ENCODE measurements around the gene ELMOD1.
"Not testable (repeated sequence)": the region's sequence is repeated elsewhere in the genome, so short reads cannot be mapped to it uniquely, and the experiment has no call there.

The ELMOD1 gene

DNA sequence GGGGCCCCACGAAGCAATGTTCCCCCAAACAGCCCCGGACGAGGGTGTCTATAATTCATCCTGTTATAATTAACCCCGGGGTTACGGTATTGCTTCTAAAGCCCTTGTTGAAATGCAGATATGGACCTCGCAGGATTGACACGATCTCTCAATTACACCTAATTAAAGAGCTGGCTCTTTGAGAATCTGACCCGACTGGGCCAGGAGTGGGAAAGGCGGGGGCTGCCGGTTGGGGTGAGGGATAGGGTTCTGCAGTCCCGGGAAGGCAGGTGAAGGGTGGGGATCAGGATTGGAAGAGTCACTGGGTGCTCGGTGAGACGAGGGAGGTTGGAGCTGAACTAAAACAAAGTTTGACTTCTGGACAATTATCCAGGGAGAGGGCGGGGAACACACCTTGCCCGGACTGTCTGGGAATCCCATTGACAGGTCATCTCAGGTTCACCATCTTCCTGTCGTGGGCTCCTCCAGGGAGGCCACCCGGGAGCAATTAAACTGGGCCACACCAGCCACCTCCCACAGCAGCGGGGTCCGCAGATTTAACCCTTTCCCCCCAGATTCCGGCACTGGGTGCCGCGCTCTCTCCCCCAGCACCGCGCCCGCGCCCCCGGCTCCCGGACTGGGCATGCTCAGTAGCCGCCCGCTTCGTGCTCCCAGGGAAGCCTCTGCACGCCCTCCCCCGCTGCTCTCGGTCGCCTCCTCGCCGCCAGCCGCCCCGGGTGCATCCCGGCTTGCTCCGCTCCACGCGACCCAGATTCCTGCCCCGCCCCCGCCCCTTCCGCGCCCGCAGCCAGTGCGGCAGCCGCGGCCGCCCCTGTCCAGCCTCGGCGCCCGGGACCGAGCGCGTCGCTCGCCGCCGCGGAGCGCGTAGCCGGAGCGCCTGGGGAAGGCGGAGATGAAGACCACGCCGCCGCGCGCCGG is at the start of gene ELMOD1:
TSS of gene ELMOD1 (plus strand) at position 688 of the 918 bp plus-strand sequence. CDS start 27,043 bp downstream, outside the sequence.
- DNase-seq, result peak; percentile 76

DNA sequence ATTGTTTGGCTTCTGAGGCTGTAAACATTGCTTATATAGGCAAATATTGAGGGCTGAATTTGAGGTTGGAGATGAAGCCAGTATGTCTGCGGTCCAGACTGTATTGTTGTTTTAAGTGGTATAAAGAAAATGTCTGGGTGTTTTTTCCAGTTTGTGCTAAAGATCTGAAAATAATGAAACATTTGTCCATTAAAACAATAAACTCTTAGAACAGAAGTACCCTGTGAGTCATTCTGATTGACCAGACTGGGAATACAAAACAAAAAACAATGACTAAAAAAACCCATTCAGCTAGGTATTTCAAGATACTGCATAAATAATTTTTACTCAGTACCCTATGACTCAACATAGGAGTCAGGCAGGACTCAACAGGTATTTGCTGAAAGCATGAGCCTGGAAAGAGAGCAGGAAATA is 45.8 kb upstream of the ELMOD1 start:
- DNase-seq, result no peak

DNA sequence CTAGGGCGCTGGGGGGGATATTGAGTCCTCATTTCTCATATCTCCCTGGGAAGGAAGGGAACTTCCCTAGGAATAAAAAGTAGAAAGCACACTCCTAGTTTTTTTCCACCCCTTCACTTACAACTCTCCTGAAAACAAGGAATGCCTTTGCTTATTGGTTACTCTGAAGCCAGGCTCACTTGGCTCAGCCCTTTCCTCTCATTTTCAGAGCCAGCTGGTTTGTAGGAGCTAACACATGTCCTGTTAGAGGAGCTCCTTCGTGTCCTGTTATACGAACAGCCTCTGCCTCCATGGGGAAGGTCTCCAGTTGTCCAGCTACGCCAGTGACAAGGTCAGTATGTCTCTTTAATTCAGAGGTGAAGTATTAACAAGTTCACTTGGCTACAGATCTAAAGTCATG is 43.0 kb upstream of the ELMOD1 start:
- DNase-seq, result no peak

DNA sequence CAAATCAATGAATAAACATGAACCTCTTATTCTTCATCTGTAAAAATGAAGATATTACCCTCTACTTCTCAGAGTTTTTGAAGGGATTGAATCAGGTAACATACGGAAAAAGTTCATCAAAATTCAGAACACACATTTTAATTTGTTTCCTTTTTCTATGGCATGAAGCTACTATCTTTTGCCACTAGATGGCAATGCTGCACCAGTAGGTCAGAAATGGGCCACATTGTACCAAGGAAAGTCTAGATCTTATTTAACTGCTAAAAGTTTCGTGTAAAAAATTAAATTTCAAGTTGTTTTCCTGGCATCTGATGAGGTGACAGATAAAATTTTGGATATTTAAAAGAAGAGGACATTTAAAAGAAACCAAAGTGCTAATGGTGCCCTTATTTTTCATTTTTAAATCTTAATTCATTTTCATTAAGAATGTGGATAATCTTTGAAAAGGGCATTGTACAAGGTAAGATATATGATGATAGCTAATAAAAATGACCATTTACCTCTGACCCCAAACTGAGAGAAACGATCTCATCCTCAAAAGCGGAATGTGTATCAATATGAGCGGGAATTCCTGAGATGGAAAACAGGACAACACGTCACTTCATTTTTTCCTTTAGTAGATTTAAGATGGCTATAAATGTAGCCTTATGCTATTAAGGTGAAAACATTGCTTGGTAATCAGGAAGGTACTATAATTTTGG is 41.5 kb upstream of the ELMOD1 start:
- no peak for DNase-seq

DNA sequence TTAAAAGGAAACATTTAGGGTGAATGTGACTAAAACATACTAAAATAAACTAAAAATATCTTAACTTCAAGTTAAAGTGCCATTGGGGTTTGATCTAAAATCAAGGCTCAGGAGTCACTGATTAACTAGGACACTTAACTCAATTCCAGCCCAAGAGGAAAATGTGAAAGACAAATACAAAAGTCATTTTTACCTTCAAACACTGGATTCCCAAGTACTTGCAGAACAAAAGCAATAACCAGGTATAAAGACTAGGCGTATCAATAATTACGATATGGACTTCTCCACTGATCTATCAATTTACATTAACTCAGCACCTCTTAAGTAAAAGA is 41.0 kb upstream of the ELMOD1 start:
- DNase-seq, result no peak

DNA sequence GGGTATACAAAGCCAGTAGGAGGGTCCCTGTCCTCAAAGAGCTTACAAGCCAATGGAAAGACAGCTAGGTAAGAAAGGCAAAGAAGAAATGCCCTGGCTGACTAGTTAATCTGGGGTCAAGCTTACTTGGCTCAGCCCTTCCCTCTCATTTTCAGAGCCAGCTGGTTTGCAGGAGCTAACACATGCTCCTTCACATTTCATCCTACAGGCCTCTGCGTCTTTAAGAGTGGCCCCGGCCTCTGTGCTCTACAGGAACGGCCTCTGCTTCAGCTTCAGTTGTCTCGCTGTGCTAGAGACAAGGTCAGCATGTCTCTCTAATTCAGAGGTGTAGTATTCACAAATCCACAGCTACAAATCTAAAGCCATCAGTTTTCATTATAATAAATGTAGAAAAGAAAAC is 40.6 kb upstream of the ELMOD1 start:
- DNase-seq, result no peak

DNA sequence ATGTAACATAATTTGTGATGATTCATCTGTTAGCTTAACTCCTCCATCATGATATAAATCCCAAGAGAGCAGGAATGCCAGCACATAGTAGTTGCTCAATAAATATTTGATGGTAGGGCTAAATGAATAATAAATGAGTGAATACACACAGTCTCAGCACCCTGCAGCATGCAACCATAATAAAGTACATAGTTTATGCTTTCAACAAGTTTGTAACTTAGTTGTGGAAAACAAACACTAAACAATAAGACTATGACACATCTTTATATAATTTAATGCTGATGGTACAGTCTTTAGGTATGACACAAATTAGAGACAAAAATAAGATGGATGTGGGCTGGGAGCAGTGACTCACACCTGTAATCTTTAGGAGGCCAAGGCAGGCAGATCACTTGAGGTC is 29.3 kb upstream of the ELMOD1 start:
- no peak for DNase-seq

DNA sequence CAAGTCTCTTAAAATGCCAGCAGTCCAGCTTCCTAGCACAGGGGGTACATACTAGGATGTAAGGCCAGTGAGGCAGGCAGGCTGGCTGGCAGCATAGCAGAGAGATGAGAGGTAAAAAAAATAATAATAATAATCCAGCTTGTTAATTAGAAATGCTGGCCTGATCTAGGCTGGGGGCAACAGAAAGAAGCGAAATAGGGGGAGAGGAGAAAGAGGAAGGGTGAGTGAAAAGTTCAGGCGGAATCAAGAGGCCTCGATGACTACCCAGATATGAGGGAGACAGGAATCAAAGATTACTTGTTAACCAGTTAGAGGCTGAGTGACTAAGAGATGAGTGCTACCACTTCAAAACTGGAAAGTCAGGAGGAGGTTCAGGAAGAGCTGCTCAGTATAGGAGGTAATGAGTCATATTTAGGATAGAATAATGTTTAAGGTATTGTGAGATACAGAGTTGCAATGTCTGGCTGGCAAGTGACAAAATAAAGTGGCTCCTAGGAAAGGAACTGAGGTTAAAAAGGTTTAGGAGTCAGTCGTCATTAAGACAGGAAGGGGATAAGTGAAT is 28.2 kb upstream of the ELMOD1 start:
- no peak for DNase-seq

DNA sequence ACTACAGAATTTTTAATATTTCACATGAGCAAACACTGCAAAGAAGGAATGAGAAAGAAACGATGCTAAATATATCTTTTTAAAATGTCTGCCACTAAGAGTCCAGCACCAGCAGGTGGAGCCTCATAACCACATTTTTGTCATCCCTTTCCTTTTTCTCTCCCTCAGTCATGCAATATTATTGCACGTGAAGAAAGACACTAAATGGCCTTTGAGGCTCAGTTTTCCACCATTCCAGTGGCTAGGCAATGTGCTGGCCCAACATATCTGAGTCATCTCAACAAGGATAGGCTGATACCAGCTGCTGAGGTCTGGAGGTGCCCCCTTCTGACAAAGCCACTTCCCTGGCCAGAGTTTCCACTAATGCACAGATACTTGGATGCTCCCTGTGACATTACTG is 27.2 kb upstream of the ELMOD1 start:
- DNase-seq, result peak; percentile 68

DNA sequence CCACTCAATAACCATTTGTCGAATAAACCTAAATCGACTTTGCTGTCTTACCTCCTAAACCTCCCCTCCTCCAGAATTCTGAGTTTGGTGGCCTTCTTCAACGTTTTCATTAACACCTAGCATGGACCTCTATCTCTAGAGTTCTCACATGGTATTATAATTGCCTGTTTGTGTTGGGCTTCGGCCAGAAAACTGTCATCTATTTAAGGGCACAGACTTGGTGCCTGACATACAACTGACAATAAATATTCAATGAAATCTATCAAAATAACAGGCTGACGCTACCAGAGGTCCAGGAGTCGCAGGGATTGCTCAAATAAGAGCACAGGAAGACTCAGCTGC is 26.1 kb upstream of the ELMOD1 start:
- no peak for DNase-seq

DNA sequence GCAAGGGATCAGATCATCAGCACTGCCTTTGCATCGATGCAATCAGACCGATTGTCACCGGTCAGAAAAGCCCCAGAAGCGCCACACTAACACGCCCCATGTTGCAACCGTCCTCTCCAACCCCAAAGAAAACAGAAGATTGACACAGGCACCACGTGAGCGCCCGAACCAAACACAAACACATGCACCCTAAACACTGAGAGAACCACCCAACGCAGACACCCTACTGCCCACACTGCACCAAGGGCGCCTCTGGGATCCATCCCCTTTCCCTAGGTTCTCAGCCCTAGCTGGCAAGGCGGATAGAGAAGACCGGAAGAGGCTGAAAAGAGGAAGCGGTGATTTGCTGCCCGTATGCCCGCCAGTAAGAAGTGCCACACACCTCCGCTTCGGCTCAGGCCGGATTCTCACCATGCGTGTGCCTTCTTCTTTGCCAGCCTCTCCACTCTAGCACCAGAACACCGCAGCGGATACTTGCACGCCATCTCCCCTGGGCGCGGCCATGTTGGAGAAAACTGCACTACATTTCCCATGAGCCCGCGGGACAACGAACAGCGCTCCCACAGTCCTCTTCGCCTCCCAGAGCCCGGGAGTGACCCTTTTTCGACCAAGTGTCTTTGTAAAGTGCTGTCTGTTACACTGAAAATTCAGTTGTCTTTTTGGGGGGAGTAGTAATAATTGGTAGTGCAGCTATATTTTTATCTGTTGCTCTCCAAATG is 25.6 kb upstream of the ELMOD1 start, which contains the start of gene ALKBH8:
TSS of gene ALKBH8 (minus strand) at position 517 of the 719 bp plus-strand sequence. CDS start 4,842 bp downstream, outside the sequence.
- DNase-seq, result peak; percentile 92

DNA sequence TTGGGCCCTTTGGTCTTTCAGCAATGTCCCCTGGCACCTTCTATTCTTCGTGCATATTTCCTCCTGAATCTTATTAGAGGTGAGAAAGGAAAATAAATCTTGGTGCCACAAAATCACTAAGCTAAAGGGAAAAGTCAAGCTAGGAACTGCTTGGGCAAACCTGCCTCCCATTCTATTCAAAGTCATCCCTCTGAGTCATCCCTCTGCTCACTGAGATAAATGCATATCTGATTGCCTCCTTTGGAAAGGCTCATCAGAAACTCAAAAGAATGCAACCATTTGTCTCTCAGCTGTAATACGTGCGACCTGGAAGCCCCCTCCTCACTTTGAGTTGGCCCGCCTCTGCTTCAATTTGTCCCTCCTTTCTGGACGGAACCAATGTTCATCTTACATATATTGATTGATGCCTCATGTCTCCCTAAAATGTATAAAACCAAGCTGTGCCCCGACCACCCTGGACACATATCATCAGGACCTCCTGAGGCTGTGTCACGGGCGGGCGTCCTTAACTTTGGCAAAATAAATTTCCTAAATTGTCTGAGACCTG is 24.9 kb upstream of the ELMOD1 start:
- not testable (repeated sequence) for DNase-seq

DNA sequence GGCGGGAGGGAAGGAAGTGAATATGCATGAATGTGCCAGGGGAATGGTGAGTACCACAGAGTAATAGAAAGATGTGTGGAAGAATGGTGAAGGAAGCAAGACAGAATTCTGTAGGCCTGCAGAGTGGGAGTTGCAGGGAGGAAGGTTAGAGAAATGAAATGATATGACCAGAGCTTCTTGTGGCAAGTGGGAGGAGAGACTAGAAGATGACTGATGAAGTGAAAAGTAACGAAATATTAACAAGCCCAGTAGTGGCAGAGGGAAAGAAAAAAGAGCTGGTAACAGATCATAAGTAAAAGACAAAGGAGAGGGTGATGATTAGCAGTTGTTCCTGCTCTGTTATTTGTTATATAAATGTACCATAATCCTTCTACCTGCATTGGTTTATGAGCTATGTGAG is 24.4 kb upstream of the ELMOD1 start:
- DNase-seq, result no peak

DNA sequence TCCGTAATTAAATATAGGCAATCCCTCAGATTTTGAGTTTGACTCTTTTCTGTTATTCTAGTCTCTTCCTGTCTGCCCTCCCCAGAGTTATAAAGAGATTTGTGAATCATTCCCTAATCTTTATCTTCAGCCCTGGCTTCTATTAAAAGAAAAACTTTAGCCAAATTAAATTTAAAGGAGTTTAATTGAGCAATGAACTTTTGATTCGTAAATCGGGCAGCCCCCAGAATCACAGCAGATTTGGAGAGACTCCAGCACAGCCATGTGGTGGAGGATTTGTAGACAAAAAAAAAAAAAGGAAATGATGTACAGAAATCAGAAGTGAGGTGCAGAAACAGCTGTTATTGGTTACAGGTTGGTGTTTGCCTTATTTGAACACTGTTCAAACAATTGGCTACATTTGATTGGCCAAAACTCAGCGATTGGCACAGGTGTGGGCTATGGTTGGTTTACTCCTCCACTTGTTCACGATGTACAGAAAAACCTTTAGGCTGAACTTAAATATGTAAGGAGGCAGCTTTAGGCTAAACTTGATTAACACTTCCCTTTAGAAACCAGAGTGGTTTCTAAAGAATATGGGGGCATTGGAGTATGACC is 23.1 kb upstream of the ELMOD1 start:
- no peak for DNase-seq

DNA sequence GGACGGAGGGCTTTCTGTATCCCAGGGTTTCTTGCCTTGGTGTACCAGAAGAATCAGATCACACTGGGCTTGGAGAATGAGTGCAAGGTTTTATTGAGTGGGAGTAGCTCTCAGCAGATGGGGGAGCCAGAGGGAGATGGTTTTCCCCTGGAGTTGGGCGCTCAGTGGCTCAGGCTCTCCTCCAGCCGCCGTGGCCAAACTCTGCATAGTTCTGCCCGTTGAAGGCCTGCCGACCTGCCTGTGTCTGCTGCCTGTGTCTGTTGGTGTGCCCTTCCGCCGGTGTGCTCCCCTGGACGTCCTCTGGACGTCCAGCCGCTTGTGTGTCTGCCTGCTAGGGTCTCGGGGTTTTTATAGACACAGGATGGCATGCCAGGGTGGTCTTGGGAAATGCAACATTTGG is 20.9 kb upstream of the ELMOD1 start:
- DNase-seq, result no peak

DNA sequence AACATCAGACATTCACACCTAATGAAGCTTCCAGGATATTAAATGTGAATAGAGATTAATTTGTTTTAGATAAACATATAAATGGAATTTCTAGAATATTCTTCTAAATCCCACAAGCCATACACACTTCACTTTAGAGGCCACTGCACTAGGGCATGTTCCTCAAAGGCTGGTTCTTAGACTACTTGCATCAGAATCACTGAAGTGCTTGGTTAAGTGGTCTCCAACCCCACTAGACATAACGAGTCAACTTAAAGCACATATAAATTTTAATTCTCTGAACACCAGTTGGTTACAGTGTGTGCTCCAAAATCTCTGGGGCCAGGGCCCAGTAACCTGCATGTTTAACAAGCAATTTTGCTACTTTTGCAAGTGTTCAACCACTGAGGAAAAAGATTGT is 17.5 kb upstream of the ELMOD1 start:
- DNase-seq, result no peak

DNA sequence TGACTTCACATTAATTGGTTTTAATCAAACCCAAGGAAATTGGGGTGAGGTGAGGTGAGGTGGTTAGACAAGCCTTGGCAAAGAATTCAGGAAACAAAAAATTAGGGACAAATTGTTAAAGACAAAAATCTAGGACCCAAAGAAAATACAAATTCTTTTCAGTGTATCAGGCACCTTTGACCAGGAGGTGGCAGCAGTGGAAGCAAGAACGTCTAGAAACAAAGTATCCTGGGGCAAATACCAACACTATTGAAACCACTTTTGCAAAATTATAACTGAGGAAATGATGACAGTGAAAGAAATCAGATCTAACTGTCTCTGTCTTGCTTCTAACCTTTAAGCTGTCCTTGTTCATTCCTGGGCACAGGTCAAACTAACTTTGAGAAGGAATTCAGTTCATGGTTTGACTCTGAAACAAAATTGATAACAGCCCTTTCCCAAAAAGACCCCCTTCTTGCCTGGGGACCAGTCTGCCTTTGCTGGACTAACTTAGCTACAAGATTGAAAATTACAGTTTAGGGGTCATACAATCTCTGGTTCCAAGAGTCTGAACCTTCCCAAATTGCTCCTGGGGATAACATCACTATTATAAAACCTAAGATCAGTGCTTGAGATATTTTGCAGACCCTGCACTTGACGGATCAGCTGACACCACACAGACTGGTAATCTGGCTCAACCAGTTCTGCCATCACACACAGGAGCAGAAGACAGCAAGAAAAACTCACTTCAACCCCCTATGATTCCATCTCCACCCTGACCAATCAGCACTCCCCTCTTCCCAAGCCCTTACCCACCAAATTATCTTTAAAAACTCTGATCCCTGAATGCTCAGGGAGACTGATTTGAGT is 14.2 kb upstream of the ELMOD1 start:
- peak; percentile 80 for DNase-seq

DNA sequence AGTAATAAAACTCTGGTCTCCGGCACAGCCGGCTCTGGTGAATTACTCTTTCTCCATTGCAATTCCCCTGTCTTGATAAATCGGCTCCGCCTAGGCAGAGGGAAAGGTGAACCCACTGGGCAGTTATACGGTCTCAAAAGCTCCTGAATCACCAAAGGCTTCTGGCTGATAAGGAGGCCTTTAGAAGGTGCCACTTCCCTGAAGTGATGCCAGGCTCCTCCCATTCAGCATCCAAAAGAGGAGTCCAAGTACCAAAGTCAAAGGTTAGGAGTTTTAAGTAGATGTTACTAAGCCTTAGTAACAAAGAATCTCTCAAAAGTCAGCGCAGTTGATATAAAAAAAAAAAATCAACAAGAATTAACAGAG is 13.6 kb upstream of the ELMOD1 start:
- no peak for DNase-seq

DNA sequence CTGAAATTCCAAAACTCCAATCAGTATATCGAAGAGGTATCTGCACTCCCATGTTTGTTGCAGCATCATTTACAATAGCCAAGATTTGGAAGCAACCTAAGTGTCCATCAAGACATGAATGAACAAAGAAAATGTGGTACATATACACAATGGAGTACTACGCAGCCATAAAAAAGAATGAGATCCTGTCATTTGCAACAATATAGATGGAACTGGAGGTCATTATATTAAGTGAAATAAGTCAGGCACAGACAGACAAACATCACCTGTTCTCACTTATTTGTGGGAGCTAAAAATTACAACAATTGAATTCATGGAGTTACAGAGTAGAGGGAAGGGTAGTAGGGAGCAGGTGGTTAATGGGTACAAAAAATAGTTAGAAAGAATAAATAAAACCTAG is 11.8 kb upstream of the ELMOD1 start:
- not testable (repeated sequence) for DNase-seq

DNA sequence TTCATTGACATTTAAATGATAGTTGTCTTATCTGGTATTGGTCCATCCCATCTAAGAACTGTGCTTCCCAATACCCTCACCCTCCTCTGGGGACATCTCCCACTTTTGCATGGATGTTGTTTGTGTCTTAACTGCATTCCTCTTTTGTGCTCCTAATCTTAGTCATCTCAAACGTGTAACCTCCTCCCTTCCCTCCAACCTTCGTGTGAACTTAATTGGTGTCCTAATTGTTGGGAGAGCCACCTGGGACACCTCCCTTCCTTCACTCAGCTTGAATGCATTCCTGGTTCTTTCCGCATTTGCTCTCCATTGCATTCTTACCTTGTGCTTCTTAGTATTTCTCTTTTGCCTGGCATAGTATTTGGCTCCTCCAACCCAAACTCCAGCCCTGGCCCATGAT is 9.8 kb upstream of the ELMOD1 start:
- no peak for DNase-seq

DNA sequence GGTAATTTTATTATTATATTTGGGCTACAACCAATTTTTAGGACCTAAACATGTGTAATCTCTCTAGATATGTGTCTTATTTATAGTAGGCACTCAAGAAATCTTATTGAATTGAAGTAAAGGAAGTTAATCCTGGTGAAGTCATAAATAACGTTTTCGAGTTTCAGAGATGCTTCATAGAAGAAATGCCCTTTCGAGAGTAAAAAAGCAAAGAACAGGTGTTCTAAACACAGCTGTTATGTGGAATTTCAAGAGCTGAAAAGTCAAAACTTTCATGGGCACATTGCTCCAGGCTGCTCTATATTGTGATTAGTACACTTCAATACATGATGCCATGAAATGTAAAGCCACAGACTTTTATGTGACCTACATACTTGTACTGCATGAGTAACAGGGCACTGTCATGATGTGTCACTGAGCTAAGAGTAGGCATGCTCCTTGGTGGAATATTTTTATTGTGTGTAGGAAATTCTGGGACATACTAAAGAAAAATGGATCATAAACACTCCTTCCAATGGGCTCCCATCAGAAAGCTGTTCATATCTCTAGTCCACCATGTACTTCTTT is 7.2 kb upstream of the ELMOD1 start:
- no peak for DNase-seq
